HEK293T (cell line): Measurements from ENCODE around the gene DSCAM.

Experiments
- ARNT ChIP-seq: fragments of 450-650 bp; IDR thresholded peaks from 2 replicates; pipeline ENCODE4 v1.6.1; 2017; ENCODE audit warnings: mild to moderate bottlenecking
- BHLHE40 ChIP-seq: fragments of 450-650 bp; IDR thresholded peaks from 2 replicates; pipeline ENCODE4 v1.6.1; 2016; ENCODE audit warnings: mild to moderate bottlenecking, moderate library complexity, borderline replicate concordance
- ELF4 ChIP-seq: fragments of 450-650 bp; IDR thresholded peaks from 2 replicates; pipeline ENCODE4 v1.6.1; 2017; ENCODE audit warnings: antibody characterized with exemption
- FOXM1 ChIP-seq: fragments of 450-650 bp; IDR thresholded peaks from 2 replicates; pipeline ENCODE4 v1.6.1; 2017; ENCODE audit warnings: mild to moderate bottlenecking, borderline replicate concordance
- L3MBTL2 ChIP-seq: fragments of 450-650 bp; conservative IDR thresholded peaks from 2 replicates; pipeline ENCODE4 v1.6.1; 2016; ENCODE audit warnings: mild to moderate bottlenecking
- NFRKB ChIP-seq: fragments of 450-650 bp; IDR thresholded peaks from 2 replicates; pipeline ENCODE4 v1.6.1; 2016; ENCODE audit warnings: mild to moderate bottlenecking, moderate library complexity
- PKNOX1 ChIP-seq: fragments of 450-650 bp; IDR thresholded peaks from 2 replicates; pipeline ENCODE4 v1.6.1; 2016
- SP1 ChIP-seq: fragments of 450-650 bp; IDR thresholded peaks from 2 replicates; pipeline ENCODE4 v1.6.1; 2017
- SUZ12 ChIP-seq: fragments of 450-650 bp; IDR thresholded peaks from 2 replicates; pipeline ENCODE4 v1.6.1; 2016; ENCODE audit warnings: mild to moderate bottlenecking
- TARDBP ChIP-seq: fragments of 450-650 bp; IDR thresholded peaks from 2 replicates; pipeline ENCODE4 v1.6.1; 2016

DNA sequence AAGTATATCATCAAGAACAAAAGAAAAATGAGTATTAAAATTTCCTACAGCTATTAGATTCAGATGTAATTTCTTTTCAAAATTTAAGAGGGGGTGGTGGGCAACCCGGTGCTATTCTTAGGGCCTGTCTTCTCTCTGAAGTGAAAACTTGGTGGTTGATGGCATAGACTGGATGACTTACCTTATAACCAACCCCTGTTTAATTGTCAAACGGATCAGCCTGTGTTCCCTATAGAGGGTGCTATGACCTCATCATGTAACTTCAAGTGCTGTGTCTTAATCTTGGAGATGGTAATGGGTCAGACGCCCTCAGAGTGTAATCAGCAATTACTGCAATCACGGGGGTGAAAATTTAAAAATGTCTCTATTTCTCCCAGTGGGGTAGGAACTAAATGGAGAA is 803.5 kb downstream of the DSCAM start:
- TF ChIP-seq SUZ12 (no peak), PKNOX1 (no peak), ARNT (no peak), BHLHE40 (no peak), NFRKB (no peak), SP1 (no peak), FOXM1 (no peak), ELF4 (no peak), L3MBTL2 (no peak), TARDBP (no peak)
